ENCODE results near the gene HSP90AB1. TPM values are rescaled to one million over a fixed set of nuclear protein-coding genes. Genes with fewer than 3 reads are reported as not detected.
"Not testable (repeated sequence)": the region's sequence is repeated elsewhere in the genome, so short reads cannot be mapped to it uniquely, and the experiment has no call there.

HSP90AB1 gene
- total RNA-seq, 1 donor from 2014 or later: 1,294 TPM

DNA sequence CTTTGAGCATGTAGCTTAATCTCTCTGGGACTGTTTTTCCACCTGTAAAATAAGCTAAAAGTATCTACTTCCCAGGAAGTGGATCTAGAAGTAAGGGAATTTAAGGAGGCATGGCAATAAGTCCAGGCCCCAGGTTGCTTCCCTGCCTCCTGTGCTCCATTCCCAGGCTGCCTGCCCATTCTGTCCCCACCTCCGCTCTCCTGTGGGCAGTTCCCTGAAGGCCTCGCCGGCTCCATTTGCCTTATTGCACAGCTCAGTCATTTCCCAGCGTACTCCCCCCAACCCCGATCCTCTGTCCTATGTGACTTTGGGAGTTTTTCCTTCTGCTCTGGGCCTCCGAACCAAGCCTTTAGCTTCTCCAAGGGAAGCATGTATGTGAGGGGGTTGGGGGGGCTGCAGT, 18.9 kb upstream of the HSP90AB1 start:
- TF ChIP-seq, protein P1, sequence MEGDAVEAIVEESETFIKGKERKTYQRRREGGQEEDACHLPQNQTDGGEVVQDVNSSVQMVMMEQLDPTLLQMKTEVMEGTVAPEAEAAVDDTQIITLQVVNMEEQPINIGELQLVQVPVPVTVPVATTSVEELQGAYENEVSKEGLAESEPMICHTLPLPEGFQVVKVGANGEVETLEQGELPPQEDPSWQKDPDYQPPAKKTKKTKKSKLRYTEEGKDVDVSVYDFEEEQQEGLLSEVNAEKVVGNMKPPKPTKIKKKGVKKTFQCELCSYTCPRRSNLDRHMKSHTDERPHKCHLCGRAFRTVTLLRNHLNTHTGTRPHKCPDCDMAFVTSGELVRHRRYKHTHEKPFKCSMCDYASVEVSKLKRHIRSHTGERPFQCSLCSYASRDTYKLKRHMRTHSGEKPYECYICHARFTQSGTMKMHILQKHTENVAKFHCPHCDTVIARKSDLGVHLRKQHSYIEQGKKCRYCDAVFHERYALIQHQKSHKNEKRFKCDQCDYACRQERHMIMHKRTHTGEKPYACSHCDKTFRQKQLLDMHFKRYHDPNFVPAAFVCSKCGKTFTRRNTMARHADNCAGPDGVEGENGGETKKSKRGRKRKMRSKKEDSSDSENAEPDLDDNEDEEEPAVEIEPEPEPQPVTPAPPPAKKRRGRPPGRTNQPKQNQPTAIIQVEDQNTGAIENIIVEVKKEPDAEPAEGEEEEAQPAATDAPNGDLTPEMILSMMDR (IDR thresholded peaks at IDR 0.05; ENCODE audit: insufficient read depth, low read length, poor library complexity, severe bottlenecking): no peak
- DNase-seq (ENCODE audit: low read depth): no peak
- Histone ChIP-seq H3K36me3 (ENCODE audit: control insufficient read depth, insufficient read depth, low read length) (no peaks in the 10 kb centered on the region), H3K27me3 (ENCODE audit: control insufficient read depth, insufficient read depth, low read length) (no peaks in the 10 kb centered on the region), H3K4me3 (ENCODE audit: low read depth, low read length) (no peak overlapping the region)

DNA sequence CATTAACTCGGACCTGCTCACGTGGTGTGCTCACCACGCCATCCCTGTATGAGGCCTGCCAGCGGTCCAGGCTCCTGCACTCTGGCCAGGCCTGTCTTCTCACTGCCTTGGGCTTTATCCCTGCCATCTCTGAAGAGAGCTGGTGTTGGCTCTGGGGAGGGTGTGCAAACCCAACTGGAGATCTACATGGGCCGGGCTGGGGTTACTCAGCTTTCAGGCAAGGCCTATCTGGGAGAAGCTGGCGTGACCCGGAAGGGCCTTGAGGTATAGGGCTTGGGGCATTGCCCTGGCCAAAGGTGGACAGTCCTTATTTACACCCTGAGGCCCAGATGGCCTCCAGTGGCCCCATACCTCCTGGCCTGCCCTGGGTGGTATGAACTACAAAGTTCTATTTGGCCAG, 18.5 kb upstream of the HSP90AB1 start:
- TF ChIP-seq, protein P1 (IDR thresholded peaks at IDR 0.05; ENCODE audit: insufficient read depth, low read length, poor library complexity, severe bottlenecking): no peak
- Histone ChIP-seq H3K36me3 (ENCODE audit: control insufficient read depth, insufficient read depth, low read length) (peaks cover 1% of the 10 kb centered on the region), H3K27me3 (ENCODE audit: control insufficient read depth, insufficient read depth, low read length) (no peaks in the 10 kb centered on the region), H3K4me3 (ENCODE audit: low read depth, low read length) (no peak overlapping the region)
- no peak for DNase-seq (ENCODE audit: low read depth)

DNA sequence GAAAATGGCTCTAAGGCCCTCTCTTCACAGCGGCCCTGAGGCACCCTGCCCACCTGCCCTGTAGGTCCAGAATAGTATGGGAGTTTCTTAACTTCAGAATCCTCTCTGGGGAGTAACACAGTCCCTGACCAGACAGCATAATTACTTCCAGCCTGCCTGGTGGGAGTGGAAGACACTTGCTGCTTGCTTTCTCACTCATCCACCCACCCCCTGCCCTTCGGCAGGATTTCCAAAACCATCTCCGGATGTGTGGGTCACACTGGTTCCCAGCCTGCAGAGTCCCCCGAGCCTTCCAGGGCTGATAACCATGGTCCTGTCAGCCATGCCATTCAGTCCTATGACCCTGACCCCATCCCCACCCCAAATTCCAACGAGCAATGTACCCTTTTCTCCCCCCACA, 18.1 kb upstream of the HSP90AB1 start:
- Histone ChIP-seq H3K27me3 (ENCODE audit: control insufficient read depth, insufficient read depth, low read length) (no peaks in the 10 kb centered on the region), H3K36me3 (ENCODE audit: control insufficient read depth, insufficient read depth, low read length) (peaks cover 1% of the 10 kb centered on the region), H3K4me3 (ENCODE audit: low read depth, low read length) (no peak overlapping the region)
- TF ChIP-seq, protein P1 (IDR thresholded peaks at IDR 0.05; ENCODE audit: insufficient read depth, low read length, poor library complexity, severe bottlenecking): no peak
- DNase-seq (ENCODE audit: low read depth): no peak

DNA sequence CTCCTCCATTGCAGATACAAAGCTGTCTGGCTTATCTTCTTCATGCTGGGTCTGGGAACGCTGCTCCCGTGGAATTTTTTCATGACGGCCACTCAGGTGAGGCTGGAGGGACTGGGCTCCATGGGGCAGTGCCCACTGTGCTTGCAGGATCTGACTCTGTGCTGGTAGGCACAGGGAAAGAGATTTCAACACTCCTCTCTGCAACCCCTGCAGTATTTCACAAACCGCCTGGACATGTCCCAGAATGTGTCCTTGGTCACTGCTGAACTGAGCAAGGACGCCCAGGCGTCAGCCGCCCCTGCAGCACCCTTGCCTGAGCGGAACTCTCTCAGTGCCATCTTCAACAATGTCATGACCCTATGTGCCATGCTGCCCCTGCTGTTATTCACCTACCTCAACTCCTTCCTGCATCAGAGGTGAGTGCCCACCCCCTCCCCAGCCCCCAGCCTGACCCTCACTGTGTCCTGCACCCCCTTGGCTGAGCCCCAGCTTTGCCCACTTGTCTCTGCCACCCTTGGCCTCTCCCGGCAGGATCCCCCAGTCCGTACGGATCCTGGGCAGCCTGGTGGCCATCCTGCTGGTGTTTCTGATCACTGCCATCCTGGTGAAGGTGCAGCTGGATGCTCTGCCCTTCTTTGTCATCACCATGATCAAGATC, 17.4 kb upstream of the HSP90AB1 start:
- H3K36me3 ChIP-seq (ENCODE audit: control insufficient read depth, insufficient read depth, low read length): peaks cover 1% of the 10 kb centered on the region
- no peaks in the 10 kb centered on the region for H3K27me3 ChIP-seq (ENCODE audit: control insufficient read depth, insufficient read depth, low read length)
- DNase-seq (ENCODE audit: low read depth): no peak
- no peak overlapping the region for H3K4me3 ChIP-seq (ENCODE audit: low read depth, low read length)
- TF ChIP-seq, protein P1 (IDR thresholded peaks at IDR 0.05; ENCODE audit: insufficient read depth, low read length, poor library complexity, severe bottlenecking): no peak

DNA sequence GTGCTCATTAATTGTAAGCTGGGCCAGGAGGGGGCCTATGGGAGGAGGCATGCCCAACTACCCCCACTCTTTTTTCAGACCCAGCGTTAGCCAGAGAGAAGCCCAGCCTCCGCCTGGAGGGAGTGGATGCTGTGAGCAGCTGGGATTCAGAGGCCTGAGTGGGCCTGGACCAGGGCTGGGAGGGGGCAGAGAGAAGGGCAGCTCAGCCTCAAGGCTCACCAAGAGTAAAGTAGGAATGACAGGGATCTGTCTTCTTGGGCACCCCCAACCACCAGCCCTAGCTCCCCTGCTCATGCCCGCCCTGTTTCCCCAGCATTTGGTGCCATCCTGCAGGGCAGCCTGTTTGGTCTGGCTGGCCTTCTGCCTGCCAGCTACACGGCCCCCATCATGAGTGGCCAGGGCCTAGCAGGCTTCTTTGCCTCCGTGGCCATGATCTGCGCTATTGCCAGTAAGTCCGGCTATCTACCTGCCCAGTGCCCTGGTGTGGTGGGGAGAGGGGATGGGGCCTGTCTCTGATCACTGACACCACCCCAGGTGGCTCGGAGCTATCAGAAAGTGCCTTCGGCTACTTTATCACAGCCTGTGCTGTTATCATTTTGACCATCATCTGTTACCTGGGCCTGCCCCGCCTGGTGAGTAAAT, 16.7 kb upstream of the HSP90AB1 start:
- H3K4me3 ChIP-seq (ENCODE audit: low read depth, low read length): no peak overlapping the region
- no peaks in the 10 kb centered on the region for H3K27me3 ChIP-seq (ENCODE audit: control insufficient read depth, insufficient read depth, low read length)
- peaks cover 1% of the 10 kb centered on the region for H3K36me3 ChIP-seq (ENCODE audit: control insufficient read depth, insufficient read depth, low read length)
- TF ChIP-seq, protein P1 (IDR thresholded peaks at IDR 0.05; ENCODE audit: insufficient read depth, low read length, poor library complexity, severe bottlenecking): no peak
- DNase-seq (ENCODE audit: low read depth): no peak

DNA sequence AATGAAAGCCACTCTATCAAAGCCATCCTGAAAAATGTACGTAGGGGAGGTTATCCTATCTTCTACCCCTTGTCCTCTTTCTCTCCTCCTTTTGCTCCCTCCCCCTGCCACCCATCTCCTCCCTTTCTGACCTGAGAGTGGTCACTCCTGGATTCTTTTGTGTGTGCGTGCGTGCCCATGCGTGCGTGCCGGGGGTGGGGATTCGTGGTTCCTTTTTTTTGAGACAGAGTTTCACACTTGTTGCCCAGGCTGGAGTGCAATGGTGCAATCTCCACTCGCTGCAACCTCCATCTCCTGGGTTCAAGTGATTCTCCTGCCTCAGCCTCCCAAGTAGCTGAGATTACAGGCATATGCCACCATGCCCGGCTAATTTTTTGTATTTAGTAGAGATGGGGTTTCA, 15.5 kb upstream of the HSP90AB1 start:
- not testable (repeated sequence) for H3K27me3 ChIP-seq (ENCODE audit: control insufficient read depth, insufficient read depth, low read length); H3K4me3 ChIP-seq (ENCODE audit: low read depth, low read length); H3K36me3 ChIP-seq (ENCODE audit: control insufficient read depth, insufficient read depth, low read length); DNase-seq (ENCODE audit: low read depth)

All from kidney epithelial cell (primary cell).